ENCODE data around the gene COL20A1. TPM values are rescaled to one million over a fixed set of nuclear protein-coding genes. Genes with fewer than 3 reads are reported as not detected.

The COL20A1 gene
- total RNA-seq, 1 donor from 2014 or later = 0.25 TPM

GRCh38 chr20:63272105-63273058 is 20.6 kb upstream of the COL20A1 start, which contains the start of gene ARFGAP1:
ARFGAP1 (plus strand) TSS chr20:63272813; CDS start chr20:63275581, 2,768 bp downstream.
- no peak for TF ChIP-seq CTCF (IDR thresholded peaks at IDR 0.05; ENCODE audit: unreplicated experiment)
- DNase-seq (ENCODE audit: low spot score in 2 of 2, unreplicated experiment in 2 of 2) = peak; percentile 83 to 90
- H3K4me3 Mint-ChIP-seq = peak within 1 kb of the TSS; percentile 90
- peak within 1 kb of the TSS; percentile 91 for H3K27ac Mint-ChIP-seq
- no peaks in the 10 kb centered on the region for H3K36me3 Mint-ChIP-seq
- H3K27me3 Mint-ChIP-seq (ENCODE audit: low read depth) = no peaks in the 10 kb centered on the region
- H3K9me3 Mint-ChIP-seq = no peaks in the 10 kb centered on the region
- H3K4me1 Mint-ChIP-seq = peaks cover 39% of the 10 kb centered on the region

- peaks cover 34% of the 10 kb centered on the region for H3K4me1 Mint-ChIP-seq
- no peaks in the 10 kb centered on the region for H3K9me3 Mint-ChIP-seq
- H3K4me3 Mint-ChIP-seq = peak overlapping the region; percentile 90
- peak overlapping the region; percentile 91 for H3K27ac Mint-ChIP-seq
- H3K27me3 Mint-ChIP-seq (ENCODE audit: low read depth) = no peaks in the 10 kb centered on the region
- no peak for TF ChIP-seq CTCF (IDR thresholded peaks at IDR 0.05; ENCODE audit: unreplicated experiment)
- H3K36me3 Mint-ChIP-seq = no peaks in the 10 kb centered on the region
- no peak for DNase-seq (ENCODE audit: low spot score in 2 of 2, unreplicated experiment in 2 of 2)
These were observed 19.9 kb upstream of the COL20A1 start for GRCh38 chr20:63273059-63273579.

GRCh38 chr20:63273635-63274380 is 19.2 kb upstream of the COL20A1 start:
- H3K4me1 Mint-ChIP-seq = peaks cover 27% of the 10 kb centered on the region
- no peak for TF ChIP-seq CTCF (IDR thresholded peaks at IDR 0.05; ENCODE audit: unreplicated experiment)
- H3K9me3 Mint-ChIP-seq = no peaks in the 10 kb centered on the region
- no peaks in the 10 kb centered on the region for H3K27me3 Mint-ChIP-seq (ENCODE audit: low read depth)
- H3K27ac Mint-ChIP-seq = peak overlapping the region; percentile 91
- peak overlapping the region; percentile 90 for H3K4me3 Mint-ChIP-seq
- H3K36me3 Mint-ChIP-seq = no peaks in the 10 kb centered on the region
- DNase-seq (ENCODE audit: low spot score in 2 of 2, unreplicated experiment in 2 of 2) = no peak

- no peak overlapping the region for H3K27ac Mint-ChIP-seq
- DNase-seq (ENCODE audit: low spot score in 2 of 2, unreplicated experiment in 2 of 2) = no peak
- H3K4me3 Mint-ChIP-seq = peak overlapping the region; percentile 53
- no peaks in the 10 kb centered on the region for H3K9me3 Mint-ChIP-seq
- no peaks in the 10 kb centered on the region for H3K27me3 Mint-ChIP-seq (ENCODE audit: low read depth)
- H3K36me3 Mint-ChIP-seq = no peaks in the 10 kb centered on the region
- peaks cover 25% of the 10 kb centered on the region for H3K4me1 Mint-ChIP-seq
- TF ChIP-seq CTCF (IDR thresholded peaks at IDR 0.05; ENCODE audit: unreplicated experiment) = no peak
These were observed 18.4 kb upstream of the COL20A1 start for GRCh38 chr20:63274381-63275228.

GRCh38 chr20:63275825-63276224 is 17.2 kb upstream of the COL20A1 start:
- no peak overlapping the region for H3K4me3 Mint-ChIP-seq

More at GRCh38 chr20:63275825-63276224, 17.2 kb upstream of the COL20A1 start:
- H3K27ac Mint-ChIP-seq = no peak overlapping the region
- peaks cover 23% of the 10 kb centered on the region for H3K4me1 Mint-ChIP-seq
- H3K9me3 Mint-ChIP-seq = no peaks in the 10 kb centered on the region
- H3K27me3 Mint-ChIP-seq (ENCODE audit: low read depth) = no peaks in the 10 kb centered on the region
- H3K36me3 Mint-ChIP-seq = no peaks in the 10 kb centered on the region
- no peak for DNase-seq (ENCODE audit: low spot score in 2 of 2, unreplicated experiment in 2 of 2)
- no peak for TF ChIP-seq CTCF (IDR thresholded peaks at IDR 0.05; ENCODE audit: unreplicated experiment)
